Fibroblast of the aortic adventitia (primary cell): ENCODE measurements around the gene MED12. TPM values are rescaled to one million over a fixed set of nuclear protein-coding genes. Genes with fewer than 3 reads are reported as not detected.

Experiments
- DNase-seq: peaks from one replicate; pipeline ENCODE4 v3.0.0-alpha.2; 2010; ENCODE audit warnings: low read depth
- H3K4me3 ChIP-seq: 2 replicates; pipeline ENCODE4 v1.5.1; 2011; ENCODE audit warnings: low read depth, mild to moderate bottlenecking, control low read depth, low read length, moderate library complexity
- total RNA-seq: library from RNA; depleted of rRNA; stranded (reverse); fragments of >200 nt; gene quantifications from 2 replicates; pipeline ENCODE4 v1.2.3, GENCODE V29; 2012; ENCODE audit warnings: low replicate concordance
- TF ChIP-seq, protein P1 (sequence below): IDR thresholded peaks from 2 replicates; pipeline ENCODE4 v1.5.1; 2011; ENCODE audit warnings: mild to moderate bottlenecking, low read length, control low read depth, inconsistent platforms; ENCODE audit not compliant: insufficient read depth

The MED12 gene
- 12.4 and 24.3 TPM in 2 replicates for total RNA-seq

DNA sequence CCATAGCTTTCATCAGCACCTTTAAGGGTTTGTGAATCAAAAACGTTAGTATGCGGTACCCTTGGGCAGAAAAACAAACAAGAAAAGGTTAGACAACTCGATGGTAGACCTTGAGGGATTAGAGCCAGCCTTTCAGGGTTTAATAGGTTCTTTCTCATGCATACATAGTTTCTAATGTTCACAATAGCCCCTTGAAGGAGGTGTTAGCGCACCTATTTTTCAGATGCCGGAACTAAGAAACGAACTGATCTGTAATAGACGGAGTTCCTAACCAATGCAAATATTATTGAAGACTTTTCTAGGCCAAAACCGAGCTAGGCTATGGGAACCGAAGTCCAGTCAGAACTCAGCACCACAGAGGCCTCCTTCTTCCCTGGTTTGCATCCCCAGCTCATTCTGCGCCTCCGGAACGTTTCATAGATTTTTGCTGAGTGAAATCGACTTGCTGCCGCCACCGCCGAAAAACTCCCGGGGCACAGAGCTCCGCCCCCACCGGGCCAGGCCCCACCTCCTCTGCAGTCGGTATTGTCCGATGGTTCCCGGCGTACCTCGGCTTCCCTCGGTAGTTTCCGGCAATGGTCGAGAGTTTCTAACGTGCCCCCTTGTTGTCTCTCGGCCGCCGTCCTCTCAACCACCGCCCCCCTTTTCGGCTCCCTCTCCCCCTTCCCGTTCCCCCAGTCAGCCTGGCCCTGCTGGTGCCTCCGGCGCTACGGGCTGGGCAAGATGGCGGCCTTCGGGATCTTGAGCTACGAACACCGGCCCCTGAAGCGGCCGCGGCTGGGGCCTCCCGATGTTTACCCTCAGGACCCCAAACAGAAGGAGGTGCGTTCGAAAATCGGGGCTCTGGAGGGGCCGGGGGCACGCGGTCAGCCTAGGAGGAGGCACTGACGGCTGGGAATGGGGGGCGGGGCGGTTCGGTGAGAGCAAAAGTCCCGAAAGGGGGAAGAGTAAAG is at the start of gene MED12:
MED12 (plus strand) TSS at position 565 of the 953 bp plus-strand sequence; CDS start at position 724, 159 bp downstream.
- peak within 1 kb of the TSS; percentile 72 for H3K4me3 ChIP-seq
- DNase-seq, result peak; percentile 75
- TF ChIP-seq, protein P1, sequence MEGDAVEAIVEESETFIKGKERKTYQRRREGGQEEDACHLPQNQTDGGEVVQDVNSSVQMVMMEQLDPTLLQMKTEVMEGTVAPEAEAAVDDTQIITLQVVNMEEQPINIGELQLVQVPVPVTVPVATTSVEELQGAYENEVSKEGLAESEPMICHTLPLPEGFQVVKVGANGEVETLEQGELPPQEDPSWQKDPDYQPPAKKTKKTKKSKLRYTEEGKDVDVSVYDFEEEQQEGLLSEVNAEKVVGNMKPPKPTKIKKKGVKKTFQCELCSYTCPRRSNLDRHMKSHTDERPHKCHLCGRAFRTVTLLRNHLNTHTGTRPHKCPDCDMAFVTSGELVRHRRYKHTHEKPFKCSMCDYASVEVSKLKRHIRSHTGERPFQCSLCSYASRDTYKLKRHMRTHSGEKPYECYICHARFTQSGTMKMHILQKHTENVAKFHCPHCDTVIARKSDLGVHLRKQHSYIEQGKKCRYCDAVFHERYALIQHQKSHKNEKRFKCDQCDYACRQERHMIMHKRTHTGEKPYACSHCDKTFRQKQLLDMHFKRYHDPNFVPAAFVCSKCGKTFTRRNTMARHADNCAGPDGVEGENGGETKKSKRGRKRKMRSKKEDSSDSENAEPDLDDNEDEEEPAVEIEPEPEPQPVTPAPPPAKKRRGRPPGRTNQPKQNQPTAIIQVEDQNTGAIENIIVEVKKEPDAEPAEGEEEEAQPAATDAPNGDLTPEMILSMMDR, result no peak

GRCh38 chrX:71070531-71070930 is 47.9 kb upstream of the MED12 start:
- TF ChIP-seq, protein P1, result no peak
- no peak overlapping the region for H3K4me3 ChIP-seq
- no peak for DNase-seq

GRCh38 chrX:71081330-71082123 is 36.9 kb upstream of the MED12 start:
- peak; percentile 62 for DNase-seq
- H3K4me3 ChIP-seq, result no peak overlapping the region
- TF ChIP-seq, protein P1, result no peak

- no peak for DNase-seq
- H3K4me3 ChIP-seq, result no peak overlapping the region
- TF ChIP-seq, protein P1, result no peak
These were observed 36.2 kb upstream of the MED12 start for GRCh38 chrX:71082124-71082647.

DNA sequence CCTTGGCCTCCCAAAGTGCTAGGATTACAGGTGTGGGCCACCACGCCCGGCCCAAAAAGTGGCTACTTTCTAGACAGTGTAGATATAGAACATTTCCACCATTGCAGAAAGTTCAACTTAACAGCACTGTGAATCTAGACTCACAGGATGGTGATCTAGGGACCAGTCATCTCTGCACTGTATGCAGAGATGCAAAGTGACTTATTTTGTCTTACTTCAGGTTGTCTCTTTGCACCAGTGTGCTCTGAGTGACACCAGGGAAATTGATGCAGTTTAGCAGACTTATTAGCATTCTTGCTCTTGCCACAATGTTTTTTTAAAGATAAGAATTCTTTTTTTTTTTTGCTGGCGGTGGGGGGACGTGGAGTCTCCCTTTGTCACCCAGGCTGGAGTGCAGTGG is 35.6 kb upstream of the MED12 start:
- no peak overlapping the region for H3K4me3 ChIP-seq
- DNase-seq, result no peak

DNA sequence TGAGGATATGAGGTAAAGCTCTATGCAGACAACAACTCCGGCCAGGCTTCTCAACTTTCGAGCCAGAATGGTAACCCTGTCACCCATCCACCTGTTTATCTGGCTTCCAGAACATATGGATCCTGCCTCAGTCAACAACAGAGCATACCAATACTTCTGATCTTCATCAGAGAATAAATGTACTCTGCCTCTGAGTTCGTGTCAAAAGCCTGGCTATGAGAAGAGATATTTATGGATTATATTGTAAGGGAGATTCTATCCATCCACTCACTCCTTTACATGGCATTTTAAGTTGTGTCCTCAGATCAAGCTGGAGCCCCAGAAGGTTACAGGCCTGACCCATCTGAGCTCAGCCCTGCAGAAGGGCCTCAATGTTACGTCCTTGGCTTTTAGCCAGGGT is 32.5 kb upstream of the MED12 start:
- TF ChIP-seq, protein P1, result no peak

More for the DNA sequence above, 35.6 kb upstream of the MED12 start:
- TF ChIP-seq, protein P1, result no peak

More for the DNA sequence above, 32.5 kb upstream of the MED12 start:
- no peak for DNase-seq
- H3K4me3 ChIP-seq, result no peak overlapping the region
